Measurements from ENCODE around the gene FOXE3.
"Not testable (repeated sequence)": the region's sequence is repeated elsewhere in the genome, so short reads cannot be mapped to it uniquely, and the experiment has no call there.

The FOXE3 gene

GRCh38 chr1:47448462-47449222 lies 32.6 kb downstream of the FOXE3 start:
- no peak for DNase-seq (ENCODE audit: low read depth in 2 of 2)

- no peak for DNase-seq (ENCODE audit: low read depth in 2 of 2)
Observed at GRCh38 chr1:47449822-47450552, 33.9 kb downstream of the FOXE3 start.

- no peak for DNase-seq (ENCODE audit: low read depth in 2 of 2)
Observed at GRCh38 chr1:47450606-47451005, 34.5 kb downstream of the FOXE3 start.

- no peak for DNase-seq (ENCODE audit: low read depth in 2 of 2)
Observed at GRCh38 chr1:47452426-47452825, 36.3 kb downstream of the FOXE3 start.

- DNase-seq (ENCODE audit: low read depth in 2 of 2), result not testable (repeated sequence)
Observed at GRCh38 chr1:47453910-47454309, 37.8 kb downstream of the FOXE3 start.

- DNase-seq (ENCODE audit: low read depth in 2 of 2), result no peak
Observed at GRCh38 chr1:47456250-47456649, 40.2 kb downstream of the FOXE3 start.

- not testable (repeated sequence) for DNase-seq (ENCODE audit: low read depth in 2 of 2)
Observed at GRCh38 chr1:47457547-47457946, 41.5 kb downstream of the FOXE3 start.

- DNase-seq (ENCODE audit: low read depth in 2 of 2), result no peak
Observed at GRCh38 chr1:47459253-47459788, 43.2 kb downstream of the FOXE3 start.

GRCh38 chr1:47460040-47460439 lies 44.0 kb downstream of the FOXE3 start:
- no peak for DNase-seq (ENCODE audit: low read depth in 2 of 2)

GRCh38 chr1:47460456-47460855 lies 44.4 kb downstream of the FOXE3 start:
- DNase-seq (ENCODE audit: low read depth in 2 of 2), result no peak

- no peak for DNase-seq (ENCODE audit: low read depth in 2 of 2)
Observed at GRCh38 chr1:47465605-47466004, 49.5 kb downstream of the FOXE3 start.
